Osteocyte (in vitro differentiated cells): ENCODE measurements around the gene LRP1B. TPM values are rescaled to one million over a fixed set of nuclear protein-coding genes. Genes with fewer than 3 reads are reported as not detected.

Source experiments
- DNase-seq: peaks from one replicate; pipeline ENCODE4 v3.0.0; 2021; ENCODE audit warnings: mixed read lengths; ENCODE audit not compliant: unreplicated experiment; ENCODE audit errors: extremely low spot score
- H3K27ac Mint-ChIP-seq: one replicate; pipeline ENCODE4 v1.8.0; 2021; ENCODE audit warnings: mild to moderate bottlenecking, mixed read lengths; ENCODE audit not compliant: unreplicated experiment
- H3K27me3 Mint-ChIP-seq: one replicate; pipeline ENCODE4 v1.8.0; 2021; ENCODE audit warnings: mixed read lengths; ENCODE audit not compliant: unreplicated experiment
- H3K36me3 Mint-ChIP-seq: one replicate; pipeline ENCODE4 v1.8.0; 2021; ENCODE audit warnings: mixed read lengths; ENCODE audit not compliant: unreplicated experiment
- H3K4me1 Mint-ChIP-seq: one replicate; pipeline ENCODE4 v1.8.0; 2021; ENCODE audit warnings: mixed read lengths; ENCODE audit not compliant: unreplicated experiment
- H3K4me3 Mint-ChIP-seq: one replicate; pipeline ENCODE4 v1.8.0; 2021; ENCODE audit warnings: mild to moderate bottlenecking, moderate library complexity, mixed read lengths; ENCODE audit not compliant: unreplicated experiment
- H3K9me3 Mint-ChIP-seq: one replicate; pipeline ENCODE4 v1.8.0; 2021; ENCODE audit warnings: mixed read lengths; ENCODE audit not compliant: unreplicated experiment
- total RNA-seq: library from RNA; stranded (reverse); gene quantifications from 2 replicates; pipeline ENCODE4 v1.2.1, GENCODE V29; 2021
- TF ChIP-seq, protein P1 (sequence below): fragments of 200-600 bp; sonication (generic); IDR thresholded peaks from 2 replicates; pipeline ENCODE4 v1.5.0; 2021; ENCODE audit warnings: antibody characterized with exemption, mild to moderate bottlenecking, moderate library complexity

Gene LRP1B
- total RNA-seq, 1 donor from 2014 or later = 3.6 TPM

DNA sequence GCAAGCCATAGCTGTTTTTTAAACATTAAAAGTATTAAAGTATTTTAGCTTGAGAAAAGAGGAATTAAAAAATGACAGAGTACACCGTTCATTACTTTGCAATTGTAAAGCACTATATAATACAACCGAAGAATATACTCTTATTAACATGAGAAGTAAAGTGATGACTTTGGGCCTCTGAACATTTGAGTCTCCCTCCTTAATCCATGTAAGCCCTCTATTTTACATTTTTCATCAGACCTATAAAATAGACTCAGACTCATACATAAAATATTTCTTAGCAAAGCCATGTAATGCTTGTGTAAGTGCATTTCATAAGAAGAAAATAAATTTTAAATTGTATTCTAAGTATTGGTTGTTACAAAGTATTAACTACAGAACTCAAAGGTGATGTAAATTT lies 198.6 kb downstream of the LRP1B start:
- TF ChIP-seq, protein P1, sequence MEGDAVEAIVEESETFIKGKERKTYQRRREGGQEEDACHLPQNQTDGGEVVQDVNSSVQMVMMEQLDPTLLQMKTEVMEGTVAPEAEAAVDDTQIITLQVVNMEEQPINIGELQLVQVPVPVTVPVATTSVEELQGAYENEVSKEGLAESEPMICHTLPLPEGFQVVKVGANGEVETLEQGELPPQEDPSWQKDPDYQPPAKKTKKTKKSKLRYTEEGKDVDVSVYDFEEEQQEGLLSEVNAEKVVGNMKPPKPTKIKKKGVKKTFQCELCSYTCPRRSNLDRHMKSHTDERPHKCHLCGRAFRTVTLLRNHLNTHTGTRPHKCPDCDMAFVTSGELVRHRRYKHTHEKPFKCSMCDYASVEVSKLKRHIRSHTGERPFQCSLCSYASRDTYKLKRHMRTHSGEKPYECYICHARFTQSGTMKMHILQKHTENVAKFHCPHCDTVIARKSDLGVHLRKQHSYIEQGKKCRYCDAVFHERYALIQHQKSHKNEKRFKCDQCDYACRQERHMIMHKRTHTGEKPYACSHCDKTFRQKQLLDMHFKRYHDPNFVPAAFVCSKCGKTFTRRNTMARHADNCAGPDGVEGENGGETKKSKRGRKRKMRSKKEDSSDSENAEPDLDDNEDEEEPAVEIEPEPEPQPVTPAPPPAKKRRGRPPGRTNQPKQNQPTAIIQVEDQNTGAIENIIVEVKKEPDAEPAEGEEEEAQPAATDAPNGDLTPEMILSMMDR = no peak
- Mint-ChIP-seq H3K27me3 (no peaks in the 10 kb centered on the region), H3K9me3 (no peaks in the 10 kb centered on the region), H3K4me3 (no peak overlapping the region), H3K4me1 (no peaks in the 10 kb centered on the region), H3K27ac (no peak overlapping the region), H3K36me3 (no peaks in the 10 kb centered on the region)
- no peak for DNase-seq

- no peaks in the 10 kb centered on the region for H3K9me3 Mint-ChIP-seq
- no peak for DNase-seq
- H3K4me3 Mint-ChIP-seq = no peak overlapping the region
Observed at GRCh38 chr2:141931797-141932196, 199.0 kb downstream of the LRP1B start.

GRCh38 chr2:141930803-141931202 lies 200.0 kb downstream of the LRP1B start:
- H3K36me3 Mint-ChIP-seq = no peaks in the 10 kb centered on the region
- DNase-seq = no peak
- no peak overlapping the region for H3K27ac Mint-ChIP-seq
- TF ChIP-seq, protein P1 = no peak
- H3K4me3 Mint-ChIP-seq = no peak overlapping the region
- H3K9me3 Mint-ChIP-seq = no peaks in the 10 kb centered on the region
- H3K4me1 Mint-ChIP-seq = no peaks in the 10 kb centered on the region
- no peaks in the 10 kb centered on the region for H3K27me3 Mint-ChIP-seq

More at GRCh38 chr2:141931797-141932196, 199.0 kb downstream of the LRP1B start:
- H3K4me1 Mint-ChIP-seq = no peaks in the 10 kb centered on the region
- TF ChIP-seq, protein P1 = no peak
- H3K27me3 Mint-ChIP-seq = no peaks in the 10 kb centered on the region
- no peaks in the 10 kb centered on the region for H3K36me3 Mint-ChIP-seq
- no peak overlapping the region for H3K27ac Mint-ChIP-seq

DNA sequence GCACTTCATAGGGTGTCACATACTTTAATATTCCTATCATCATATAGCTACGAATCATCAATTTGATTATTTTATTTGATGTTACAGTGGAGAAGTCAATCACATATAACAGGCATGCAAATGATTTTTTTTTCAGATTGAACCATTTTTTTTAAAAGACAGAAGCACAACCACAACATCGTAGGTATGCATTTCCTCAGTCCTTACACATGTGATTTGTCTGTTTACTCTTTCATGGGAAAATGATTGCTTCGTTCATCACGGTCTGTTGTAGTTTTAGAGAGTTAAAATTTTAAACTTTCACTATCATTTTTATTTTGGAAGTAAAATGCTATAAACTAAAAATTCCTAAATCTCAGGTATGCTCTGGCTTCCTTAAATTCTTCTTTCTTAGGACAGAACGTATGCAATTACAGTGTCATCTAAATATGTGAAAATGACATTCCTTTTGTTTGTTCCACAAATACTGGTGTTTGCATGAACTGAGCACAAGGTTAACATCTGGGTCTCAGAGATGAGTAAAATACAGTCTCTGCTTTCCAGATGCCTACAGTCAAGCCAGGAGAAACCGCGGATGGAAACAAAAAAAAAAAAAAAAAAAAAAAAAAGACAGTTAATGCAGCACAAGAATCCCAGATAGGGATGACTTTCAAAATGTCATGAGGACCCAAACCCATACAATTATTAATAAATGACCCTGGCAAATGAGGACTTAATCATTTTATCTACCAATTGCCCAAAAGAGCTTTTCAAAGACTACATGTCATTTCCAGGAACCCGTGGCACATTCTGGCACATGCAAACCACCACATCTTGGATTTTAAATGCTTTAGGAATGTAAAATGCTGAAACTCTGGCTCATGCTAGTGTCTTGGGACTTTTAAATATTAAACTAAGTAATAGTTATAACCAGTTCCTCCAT lies 201.2 kb downstream of the LRP1B start:
- Mint-ChIP-seq H3K36me3 (no peaks in the 10 kb centered on the region), H3K27ac (no peak overlapping the region), H3K27me3 (no peaks in the 10 kb centered on the region), H3K4me1 (no peaks in the 10 kb centered on the region), H3K9me3 (no peaks in the 10 kb centered on the region), H3K4me3 (no peak overlapping the region)
- DNase-seq = no peak
- TF ChIP-seq, protein P1 = no peak

DNA sequence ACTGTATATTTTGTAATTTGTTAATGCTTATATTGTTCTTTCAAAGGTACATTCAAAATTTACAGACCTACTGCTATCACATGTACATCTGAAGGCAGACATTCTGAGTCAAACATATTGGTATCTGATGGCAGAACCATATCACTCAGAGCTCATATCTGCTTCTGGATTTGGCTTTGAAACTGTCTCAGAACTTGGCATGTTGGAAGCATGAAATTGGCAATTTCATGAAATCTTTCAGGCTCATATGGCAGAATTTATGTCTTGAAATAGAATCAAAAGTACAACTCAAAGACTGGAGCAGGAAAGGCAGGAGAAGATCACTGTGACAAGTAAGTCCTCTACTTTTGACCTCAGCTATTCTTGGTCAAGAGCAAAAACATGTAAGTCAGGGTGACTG lies 202.3 kb downstream of the LRP1B start:
- Mint-ChIP-seq H3K27me3 (no peaks in the 10 kb centered on the region), H3K36me3 (no peaks in the 10 kb centered on the region), H3K4me3 (no peak overlapping the region), H3K27ac (no peak overlapping the region), H3K4me1 (no peaks in the 10 kb centered on the region), H3K9me3 (no peaks in the 10 kb centered on the region)
- TF ChIP-seq, protein P1 = no peak
- no peak for DNase-seq
